GM18951 (cell line): ENCODE results near the gene ABCB9.
"Not testable (repeated sequence)": the region's sequence is repeated elsewhere in the genome, so short reads cannot be mapped to it uniquely, and the experiment has no call there.

ENCODE experiments used
- POLR2A ChIP-seq: IDR thresholded peaks from 4 replicates; pipeline ENCODE4 v1.6.1; 2011; ENCODE audit warnings: mild to moderate bottlenecking; ENCODE audit not compliant: insufficient read length, insufficient read depth; ENCODE audit errors: extremely low read depth
- in situ Hi-C: fragments of 300-500 bp; cut with MboI; formaldehyde crosslinking; loops from one replicate; pipeline ENCODE4 v1.12.0; 2022; ENCODE audit warnings: low sequenced_read_pairs, mixed read lengths, inconsistent platforms; ENCODE audit not compliant: unreplicated experiment

The ABCB9 gene

DNA sequence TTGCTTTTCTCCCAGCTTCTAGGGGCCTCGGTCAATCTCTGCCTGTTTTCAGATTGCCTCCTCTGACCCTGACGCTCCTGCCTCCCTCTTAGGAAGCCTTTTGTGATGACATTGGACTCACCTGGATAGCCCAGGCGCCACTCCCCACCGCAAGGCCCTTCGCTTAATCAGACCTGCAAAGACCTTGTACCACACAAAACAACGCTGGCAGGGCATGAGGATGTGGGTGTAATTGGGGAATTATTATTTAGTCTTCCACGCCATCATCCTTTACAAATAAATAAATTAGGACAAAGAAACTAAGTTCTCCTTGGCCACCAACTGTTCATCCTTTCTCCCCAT, 62.6 kb downstream of the ABCB9 start:
- in situ Hi-C loops = no loop called here
- TF ChIP-seq POLR2A = no peak

- TF ChIP-seq POLR2A = no peak
- in situ Hi-C loops = no loop called here
Observed at GRCh38 chr12:122902854-122903692, 63.2 kb downstream of the ABCB9 start.

DNA sequence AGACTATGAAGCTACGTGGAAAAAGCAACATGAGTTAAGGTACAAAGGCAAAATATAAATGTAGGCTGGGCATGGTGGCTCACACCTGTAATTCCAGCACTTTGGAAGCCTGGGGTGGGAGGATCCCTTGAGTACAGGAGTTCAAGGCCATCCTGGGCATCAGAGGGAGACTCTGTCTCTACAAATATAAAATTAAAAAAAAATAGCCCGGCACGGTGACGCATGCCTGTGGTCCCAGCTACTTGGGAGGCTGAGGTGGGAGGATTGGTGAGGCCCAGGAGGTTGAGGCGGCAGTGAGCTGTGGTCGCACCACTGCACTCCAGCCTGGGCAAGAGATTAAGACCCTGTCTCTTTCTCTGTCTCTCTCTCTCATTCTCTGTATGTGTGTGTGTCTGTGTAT, 66.4 kb downstream of the ABCB9 start:
- TF ChIP-seq POLR2A = no peak
- in situ Hi-C loops = no loop called here

DNA sequence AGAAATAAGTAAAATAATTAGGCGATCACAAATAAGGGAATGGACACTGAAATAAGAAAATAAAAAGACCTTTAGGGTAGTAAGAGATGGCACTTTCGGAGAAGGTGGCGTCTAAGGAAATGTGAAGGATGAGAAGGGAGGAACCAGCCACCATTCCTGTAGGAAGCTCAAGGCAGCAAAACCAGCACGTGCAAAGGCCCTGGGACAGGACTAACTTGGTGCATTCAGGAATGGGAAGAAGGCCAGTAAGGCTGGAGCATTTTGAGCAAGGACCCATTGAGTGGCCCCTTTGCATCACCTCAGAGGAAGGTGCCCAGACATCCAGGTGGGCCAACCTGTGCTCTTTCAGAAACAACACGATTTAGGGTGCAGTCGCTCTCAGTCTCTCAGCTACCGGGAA, 69.6 kb downstream of the ABCB9 start:
- no peak for TF ChIP-seq POLR2A
- in situ Hi-C loops = no loop called here

DNA sequence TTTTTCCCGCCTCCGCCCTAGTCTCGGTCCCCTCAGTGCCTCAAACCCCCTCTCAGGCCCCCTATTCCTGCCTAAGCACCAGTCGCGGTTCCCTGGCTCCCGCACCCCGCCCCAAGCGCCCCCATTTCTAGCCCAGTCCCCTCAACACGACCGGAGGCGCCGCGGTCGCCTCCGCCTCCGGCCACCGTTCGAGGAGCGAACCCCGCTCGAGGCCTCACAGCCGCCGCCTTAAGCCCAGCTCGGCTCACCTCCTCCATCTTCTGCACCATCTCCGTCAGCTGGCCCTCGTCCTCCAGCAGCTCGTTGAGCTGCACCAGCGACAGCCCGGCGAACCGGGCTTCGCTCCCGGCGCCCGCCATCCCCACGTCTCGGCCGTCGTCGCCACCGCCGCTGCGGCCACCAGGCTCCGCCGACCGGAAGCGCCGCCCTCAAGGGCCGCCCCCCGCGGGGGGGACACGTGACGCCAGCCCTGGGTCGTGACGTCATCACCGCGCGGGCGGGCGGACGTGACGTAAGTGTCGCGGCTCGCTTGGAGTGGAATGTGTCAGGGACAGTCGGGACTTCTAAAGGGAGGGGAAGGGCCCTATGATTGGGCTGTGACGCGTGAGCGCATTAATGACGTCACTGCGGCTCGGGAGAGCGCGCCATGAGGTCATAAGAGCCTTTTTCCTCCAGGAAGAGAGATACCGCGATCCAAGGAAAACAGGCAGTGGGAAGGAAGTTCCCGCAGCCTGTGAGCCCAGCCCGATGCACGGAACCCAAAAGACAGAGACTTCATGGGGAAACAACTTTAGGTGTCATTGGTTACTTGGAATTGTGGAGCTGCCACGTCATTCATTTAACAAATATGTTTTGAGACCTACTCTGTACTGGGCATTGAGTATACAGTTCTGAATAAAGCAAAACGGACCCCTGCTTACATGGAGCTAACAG, 70.3 kb downstream of the ABCB9 start, which contains the start of gene VPS37B:
VPS37B (minus strand) TSS at position 421 of the 933 bp plus-strand sequence; CDS start at position 359, 62 bp downstream.
- in situ Hi-C loops = no loop called here
- peak; percentile 74 for TF ChIP-seq POLR2A

GRCh38 chr12:122895320-122895703, 71.0 kb downstream of the ABCB9 start:
- TF ChIP-seq POLR2A = no peak
- in situ Hi-C loops = no loop called here

GRCh38 chr12:122894193-122895121, 71.8 kb downstream of the ABCB9 start:
- in situ Hi-C loops = no loop called here
- no peak for TF ChIP-seq POLR2A

- TF ChIP-seq POLR2A = no peak
- in situ Hi-C loops = no loop called here
Observed at GRCh38 chr12:122893208-122894153, 72.8 kb downstream of the ABCB9 start.

GRCh38 chr12:122892724-122893123, 73.5 kb downstream of the ABCB9 start:
- in situ Hi-C loops = not testable (repeated sequence)

GRCh38 chr12:122891661-122892525, 74.4 kb downstream of the ABCB9 start:
- TF ChIP-seq POLR2A = no peak
- in situ Hi-C loops = no loop called here
